Stimulated activated CD8-positive, alpha-beta memory T cell treated with anti-CD3 and anti-CD28 coated beads, Interleukin-15, amount 100 ng/mL, for 24 hours (primary cell): ENCODE results near the gene RUSC2.
"Not testable (repeated sequence)": the region's sequence is repeated elsewhere in the genome, so short reads cannot be mapped to it uniquely, and the experiment has no call there.

Experiments
- DNase-seq: peaks from one replicate; pipeline ENCODE4 v3.0.0-alpha.2; 2020; ENCODE audit warnings: low read depth

Gene RUSC2, protein sequence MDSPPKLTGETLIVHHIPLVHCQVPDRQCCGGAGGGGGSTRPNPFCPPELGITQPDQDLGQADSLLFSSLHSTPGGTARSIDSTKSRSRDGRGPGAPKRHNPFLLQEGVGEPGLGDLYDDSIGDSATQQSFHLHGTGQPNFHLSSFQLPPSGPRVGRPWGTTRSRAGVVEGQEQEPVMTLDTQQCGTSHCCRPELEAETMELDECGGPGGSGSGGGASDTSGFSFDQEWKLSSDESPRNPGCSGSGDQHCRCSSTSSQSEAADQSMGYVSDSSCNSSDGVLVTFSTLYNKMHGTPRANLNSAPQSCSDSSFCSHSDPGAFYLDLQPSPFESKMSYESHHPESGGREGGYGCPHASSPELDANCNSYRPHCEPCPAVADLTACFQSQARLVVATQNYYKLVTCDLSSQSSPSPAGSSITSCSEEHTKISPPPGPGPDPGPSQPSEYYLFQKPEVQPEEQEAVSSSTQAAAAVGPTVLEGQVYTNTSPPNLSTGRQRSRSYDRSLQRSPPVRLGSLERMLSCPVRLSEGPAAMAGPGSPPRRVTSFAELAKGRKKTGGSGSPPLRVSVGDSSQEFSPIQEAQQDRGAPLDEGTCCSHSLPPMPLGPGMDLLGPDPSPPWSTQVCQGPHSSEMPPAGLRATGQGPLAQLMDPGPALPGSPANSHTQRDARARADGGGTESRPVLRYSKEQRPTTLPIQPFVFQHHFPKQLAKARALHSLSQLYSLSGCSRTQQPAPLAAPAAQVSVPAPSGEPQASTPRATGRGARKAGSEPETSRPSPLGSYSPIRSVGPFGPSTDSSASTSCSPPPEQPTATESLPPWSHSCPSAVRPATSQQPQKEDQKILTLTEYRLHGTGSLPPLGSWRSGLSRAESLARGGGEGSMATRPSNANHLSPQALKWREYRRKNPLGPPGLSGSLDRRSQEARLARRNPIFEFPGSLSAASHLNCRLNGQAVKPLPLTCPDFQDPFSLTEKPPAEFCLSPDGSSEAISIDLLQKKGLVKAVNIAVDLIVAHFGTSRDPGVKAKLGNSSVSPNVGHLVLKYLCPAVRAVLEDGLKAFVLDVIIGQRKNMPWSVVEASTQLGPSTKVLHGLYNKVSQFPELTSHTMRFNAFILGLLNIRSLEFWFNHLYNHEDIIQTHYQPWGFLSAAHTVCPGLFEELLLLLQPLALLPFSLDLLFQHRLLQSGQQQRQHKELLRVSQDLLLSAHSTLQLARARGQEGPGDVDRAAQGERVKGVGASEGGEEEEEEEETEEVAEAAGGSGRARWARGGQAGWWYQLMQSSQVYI (N-terminal part only)

GRCh38 chr9:35489313-35490154, at the start of gene RUSC2:
Gene RUSC2, plus strand, starts transcription at chr9:35490111. Its CDS starts 56,411 bp downstream, at chr9:35546522.
- DNase-seq: no peak

DNA sequence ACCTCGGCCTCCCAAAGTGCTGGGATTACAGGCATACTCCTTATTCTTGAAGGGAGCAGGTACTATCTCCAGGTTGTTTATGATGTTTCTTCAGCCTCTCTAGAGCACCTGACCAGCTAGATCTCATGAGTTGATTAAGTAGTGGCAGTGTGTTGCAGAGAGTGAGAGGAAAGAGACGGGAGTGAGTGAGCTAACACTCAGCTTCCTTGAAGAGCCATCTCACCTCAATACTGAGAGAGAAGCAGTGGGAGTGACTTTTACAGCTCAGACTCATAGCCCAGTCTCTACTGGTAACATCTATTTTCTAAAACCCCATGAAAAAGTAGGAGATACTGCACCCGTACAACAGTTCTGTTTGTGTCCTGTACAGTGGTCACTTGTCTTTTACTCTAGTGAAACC, 43.9 kb upstream of the RUSC2 start:
- no peak for DNase-seq

- no peak for DNase-seq
These were observed 41.4 kb upstream of the RUSC2 start for GRCh38 chr9:35448496-35448895.

- DNase-seq: no peak
These were observed 37.4 kb upstream of the RUSC2 start for GRCh38 chr9:35452481-35452880.

DNA sequence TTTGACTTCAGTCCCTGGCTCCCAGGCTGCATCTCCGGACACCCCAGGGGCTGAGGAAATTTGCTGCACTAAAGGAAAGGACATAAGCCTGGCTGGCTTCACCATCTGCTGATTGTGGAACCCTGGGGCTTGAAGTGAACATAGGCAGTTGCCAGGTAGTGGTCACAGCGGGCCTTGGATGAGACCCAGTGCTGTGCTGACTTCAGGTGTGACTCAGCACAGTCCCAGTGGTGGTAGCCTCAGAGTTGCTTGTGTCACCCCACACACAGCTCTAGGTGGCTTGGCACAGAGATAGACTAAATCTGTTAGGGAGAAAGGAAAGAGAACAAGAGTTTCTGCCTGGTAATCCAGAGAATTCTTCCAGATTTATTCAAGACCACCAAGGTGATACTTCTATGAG, 36.1 kb upstream of the RUSC2 start:
- no peak for DNase-seq

GRCh38 chr9:35464141-35465025, 25.5 kb upstream of the RUSC2 start:
- no peak for DNase-seq

GRCh38 chr9:35470340-35470739, 19.6 kb upstream of the RUSC2 start:
- no peak for DNase-seq

DNA sequence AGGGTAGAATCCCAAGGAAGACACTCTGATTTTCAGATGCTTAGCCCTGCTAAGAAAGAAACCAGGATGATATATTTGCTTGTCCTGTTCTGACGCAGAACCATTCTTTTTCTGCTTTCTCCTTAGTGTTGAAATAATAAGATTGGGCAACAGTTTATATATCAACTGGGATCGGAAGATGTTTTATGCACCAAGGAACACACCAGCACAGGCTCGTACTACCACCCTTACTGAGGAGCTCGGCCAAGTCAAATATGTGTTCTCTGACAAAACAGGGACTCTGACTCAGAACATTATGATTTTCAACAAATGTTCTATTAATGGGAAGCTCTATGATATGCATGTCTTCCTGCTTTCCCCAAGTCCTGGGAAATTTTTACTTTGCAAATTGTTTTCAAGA, 19.0 kb upstream of the RUSC2 start:
- no peak for DNase-seq

GRCh38 chr9:35476596-35476995, 13.3 kb upstream of the RUSC2 start:
- DNase-seq: no peak

- not testable (repeated sequence) for DNase-seq
These were observed 12.6 kb upstream of the RUSC2 start for GRCh38 chr9:35477211-35477855.

DNA sequence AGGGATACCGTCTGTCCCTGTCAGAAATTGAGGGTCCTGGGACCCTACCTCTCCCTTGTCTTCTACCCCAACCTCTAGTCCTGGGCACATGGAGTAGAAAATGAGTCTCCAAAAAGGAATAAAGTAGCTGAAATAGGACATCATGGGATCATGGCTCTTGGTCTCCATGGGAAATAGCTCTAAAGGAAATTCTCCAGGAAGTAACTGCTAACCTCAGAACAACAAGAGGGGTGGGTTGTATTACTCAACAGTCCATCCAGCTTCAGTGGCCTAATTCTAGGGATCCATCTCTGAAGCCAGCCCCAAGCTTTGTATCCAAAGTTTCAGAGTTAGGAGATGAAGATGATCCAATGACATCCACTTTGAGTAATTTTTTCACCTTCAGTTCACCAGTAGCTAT, 11.0 kb upstream of the RUSC2 start:
- DNase-seq: no peak

DNA sequence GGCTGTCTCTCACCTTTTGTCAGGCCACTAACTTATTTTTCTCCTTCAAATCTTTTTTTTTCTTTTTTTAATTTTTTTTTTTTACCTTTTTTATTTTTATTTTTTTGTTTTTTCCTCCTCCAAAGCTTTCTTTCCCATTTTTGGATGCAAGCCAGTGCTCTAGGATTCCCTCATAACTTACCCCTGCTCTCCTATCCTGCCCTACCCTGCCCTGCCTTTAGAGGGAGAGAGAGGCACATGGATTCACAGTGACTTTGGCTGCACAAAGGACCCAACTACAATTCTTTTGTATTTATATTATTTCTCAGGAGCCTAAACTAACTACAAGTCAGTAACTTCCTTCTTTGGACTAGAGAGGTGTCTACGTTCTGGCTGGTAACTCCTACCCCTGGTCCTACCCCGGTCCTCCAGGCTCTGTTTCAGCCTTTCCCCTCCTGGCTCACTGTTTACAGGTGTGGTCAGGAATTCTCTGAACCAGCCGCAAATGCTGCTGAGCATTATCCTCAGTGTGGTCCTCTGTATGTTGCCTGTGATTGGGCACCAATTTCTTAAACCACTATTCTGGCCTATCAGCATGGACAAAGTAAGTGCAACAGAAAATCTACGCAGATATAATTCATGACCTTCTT, 8.4 kb upstream of the RUSC2 start:
- no peak for DNase-seq

- no peak for DNase-seq
These were observed 7.8 kb upstream of the RUSC2 start for GRCh38 chr9:35482071-35482470.

DNA sequence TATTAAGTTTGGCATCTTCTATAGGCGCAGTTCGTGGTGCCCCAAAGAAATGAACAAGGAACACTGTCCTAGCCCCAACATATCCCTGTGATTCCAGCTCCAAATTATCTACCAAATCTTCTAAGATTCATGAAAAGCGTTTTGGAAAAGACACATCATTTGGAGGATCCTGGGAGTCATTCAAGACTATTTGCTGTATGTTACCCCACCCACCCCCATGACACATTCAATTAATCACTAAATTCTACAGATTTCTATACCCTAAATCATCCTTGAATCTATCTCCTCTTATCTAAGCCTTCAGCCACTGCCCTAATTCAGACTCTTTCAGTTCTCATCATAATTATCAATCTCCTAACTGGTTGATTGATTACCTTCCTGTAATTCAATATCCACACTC, 5.5 kb upstream of the RUSC2 start:
- DNase-seq: no peak

GRCh38 chr9:35487081-35487480, 2.8 kb upstream of the RUSC2 start:
- no peak for DNase-seq

DNA sequence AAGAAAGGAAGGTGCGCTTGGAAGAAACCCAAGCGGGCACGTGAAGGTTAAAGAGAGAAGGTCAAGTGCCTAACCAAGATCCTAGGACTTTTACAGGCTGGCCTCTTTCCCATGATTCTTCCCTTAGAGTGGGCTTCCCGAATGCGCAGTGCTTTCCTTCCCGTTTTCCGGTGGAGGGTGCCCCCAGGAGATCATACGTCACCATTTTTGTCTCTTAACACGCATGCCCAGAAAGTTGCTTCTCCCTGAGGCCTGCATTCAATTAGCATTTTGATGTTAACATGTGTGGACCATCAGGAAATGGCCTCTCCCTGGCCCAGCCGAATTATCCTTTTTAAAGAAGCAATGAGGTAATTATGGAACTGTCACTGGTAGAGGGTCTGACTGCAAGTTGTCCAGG, 1.9 kb upstream of the RUSC2 start:
- no peak for DNase-seq

GRCh38 chr9:35488566-35489312, 1.2 kb upstream of the RUSC2 start:
- DNase-seq: no peak

- no peak for DNase-seq
These were observed 421 bp downstream of the RUSC2 start for GRCh38 chr9:35490155-35490909.
